Hematopoietic multipotent progenitor cell treated with erythropoietin and hydrocortisone succinate and interleukin-3 and kit ligand, for 8 days (in vitro differentiated cells): Measurements from ENCODE around the gene SPANXN2.
"Not testable (repeated sequence)": the region's sequence is repeated elsewhere in the genome, so short reads cannot be mapped to it uniquely, and the experiment has no call there.

Experiments
- DNase-seq: peaks from one replicate; pipeline ENCODE4 v3.0.0-alpha.2; 2015

SPANXN2 gene, protein sequence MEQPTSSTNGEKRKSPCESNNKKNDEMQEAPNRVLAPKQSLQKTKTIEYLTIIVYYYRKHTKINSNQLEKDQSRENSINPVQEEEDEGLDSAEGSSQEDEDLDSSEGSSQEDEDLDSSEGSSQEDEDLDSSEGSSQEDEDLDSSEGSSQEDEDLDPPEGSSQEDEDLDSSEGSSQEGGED

GRCh38 chrX:143720652-143721051 is at the start of gene SPANXN2:
Gene SPANXN2 (minus strand): TSS chrX:143720752. CDS start chrX:143720668, 84 bp downstream.
- not testable (repeated sequence) for DNase-seq

DNA sequence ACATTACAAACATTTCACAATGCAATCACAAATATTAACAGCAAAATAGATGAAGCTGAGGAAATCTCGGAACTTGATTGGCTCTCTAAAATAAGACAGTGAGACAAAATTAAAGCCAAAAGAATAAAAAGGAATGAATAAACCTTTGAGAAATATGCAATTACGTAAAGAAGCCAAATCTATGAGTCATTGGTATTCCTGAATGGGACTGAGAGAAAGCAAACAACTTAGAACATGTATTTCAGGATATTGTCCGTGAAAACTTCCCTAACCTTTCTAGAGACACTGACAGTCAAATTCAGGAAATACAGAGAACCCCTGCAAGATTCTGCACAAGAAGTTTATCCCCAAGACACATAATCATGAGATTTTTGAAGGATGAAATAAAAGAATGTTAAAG is 48.4 kb upstream of the SPANXN2 start:
- DNase-seq: no peak

DNA sequence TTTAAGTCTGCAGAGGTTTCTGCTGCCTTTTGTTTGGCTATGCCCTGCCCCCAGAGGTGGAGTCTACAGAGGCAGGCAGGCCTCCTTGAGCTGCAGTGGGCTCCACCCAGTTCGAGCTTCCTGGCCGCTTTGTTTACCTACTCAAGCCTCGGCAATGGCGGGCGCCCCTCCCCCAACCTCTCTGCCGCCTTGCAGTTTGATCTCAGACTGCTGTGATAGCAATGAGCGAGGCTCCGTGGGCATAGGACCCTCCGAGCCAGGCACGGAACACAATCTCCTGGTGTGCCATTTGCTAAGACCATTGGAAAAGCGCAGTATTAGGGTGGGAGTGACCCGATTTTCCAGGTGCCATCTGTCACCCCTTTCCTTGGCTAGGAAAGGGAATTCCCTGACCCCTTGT is 47.2 kb upstream of the SPANXN2 start:
- DNase-seq: not testable (repeated sequence)

DNA sequence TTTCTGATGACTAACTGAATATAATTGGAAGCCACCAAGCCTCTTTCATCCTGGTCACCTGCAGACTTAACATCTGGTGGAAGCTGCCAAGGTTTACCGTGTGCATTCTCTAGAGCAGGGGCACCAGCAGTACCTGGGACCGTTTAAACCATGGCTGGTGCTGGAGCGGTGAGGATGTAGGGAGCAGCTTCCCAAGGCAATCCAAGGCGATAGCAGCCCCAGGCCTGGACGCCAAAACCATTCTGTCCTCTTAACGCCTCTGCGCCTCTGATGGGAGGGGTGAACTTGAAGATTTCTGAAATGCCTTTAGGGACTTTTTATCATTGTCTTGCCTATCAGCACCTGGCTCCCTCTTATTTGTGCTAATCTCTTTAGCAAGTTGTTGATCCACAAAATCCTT is 37.3 kb upstream of the SPANXN2 start:
- no peak for DNase-seq

DNA sequence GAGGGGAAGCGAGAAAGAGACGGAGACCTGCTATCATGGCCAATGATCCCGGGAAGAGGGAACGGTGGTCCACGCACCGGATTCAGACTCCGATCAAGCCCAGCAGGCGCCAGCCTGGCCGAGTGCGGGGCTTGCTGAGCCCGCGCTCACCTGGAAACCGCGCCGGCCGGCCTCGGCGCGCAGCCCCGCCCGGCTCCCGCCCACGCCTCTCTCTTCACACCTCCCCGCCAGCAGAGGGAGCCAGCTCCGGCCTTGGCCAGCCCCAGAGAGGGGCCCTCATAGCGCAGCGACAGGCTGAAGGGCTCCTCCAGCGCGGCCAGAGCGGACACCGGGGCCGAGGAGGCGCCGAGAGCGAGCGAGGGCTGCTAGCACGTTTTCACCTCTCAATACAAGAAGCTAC is 36.8 kb upstream of the SPANXN2 start:
- no peak for DNase-seq

DNA sequence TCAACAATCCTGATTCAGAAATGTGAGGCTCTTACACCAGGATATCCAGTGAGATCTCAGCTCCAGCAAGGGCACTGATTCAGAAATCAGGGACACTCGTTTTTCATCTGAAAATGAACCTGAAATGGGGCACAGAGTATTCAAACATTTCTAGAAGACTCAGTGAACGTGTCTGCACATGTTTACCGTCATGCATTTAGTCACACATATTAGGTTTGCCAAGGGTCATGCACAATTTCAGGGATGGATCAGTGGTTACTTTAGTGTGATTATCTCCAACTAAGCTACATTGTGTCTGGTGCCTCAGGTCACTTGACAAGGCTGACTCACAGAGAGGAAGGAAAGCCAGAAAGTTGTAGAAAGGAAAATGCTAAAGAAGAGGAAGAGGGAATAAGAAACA is 33.6 kb upstream of the SPANXN2 start:
- no peak for DNase-seq

DNA sequence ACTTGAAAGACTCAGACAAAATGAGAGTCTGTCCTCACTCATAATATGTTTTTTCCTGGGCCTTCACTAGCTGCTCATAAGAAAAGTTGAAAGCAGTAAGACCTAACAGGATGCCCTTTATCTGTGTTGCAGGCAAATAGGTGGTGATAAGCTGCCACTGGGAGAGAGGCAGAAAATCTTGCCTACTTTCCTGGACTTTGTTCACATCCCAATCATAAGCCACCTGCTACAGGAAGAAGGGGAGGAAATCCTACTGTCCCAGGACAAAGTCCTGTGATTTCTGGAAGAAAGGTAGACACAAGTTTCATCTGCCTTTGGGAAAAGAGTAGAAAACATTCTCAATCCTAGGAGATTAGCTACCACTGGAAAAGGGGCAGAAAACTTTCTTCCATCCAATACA is 13.3 kb upstream of the SPANXN2 start:
- DNase-seq: no peak

DNA sequence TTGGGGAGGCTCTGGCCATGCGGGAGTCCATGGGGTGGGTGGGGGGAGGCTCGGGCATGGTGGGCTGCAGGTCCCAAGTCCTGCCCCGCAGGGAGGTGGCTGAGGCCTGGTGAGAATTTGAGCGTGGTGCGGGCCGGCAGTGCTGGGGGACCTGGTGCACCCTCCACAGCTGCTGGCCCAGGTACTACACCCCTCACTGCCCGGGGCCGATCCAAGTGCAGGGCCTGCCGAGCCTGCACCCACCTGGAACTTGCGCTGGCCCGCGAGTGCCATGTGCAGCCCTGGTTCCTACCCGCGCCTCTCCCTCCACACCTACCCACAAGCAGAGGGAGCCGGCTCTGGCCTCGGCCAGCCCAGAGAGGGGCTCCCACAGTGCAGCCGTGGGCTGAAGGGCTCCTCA is 5.7 kb upstream of the SPANXN2 start:
- no peak for DNase-seq

GRCh38 chrX:143701460-143701859 is 19.1 kb downstream of the SPANXN2 start:
- DNase-seq: no peak

- DNase-seq: no peak
Measured at GRCh38 chrX:143694885-143695284, 25.7 kb downstream of the SPANXN2 start.

DNA sequence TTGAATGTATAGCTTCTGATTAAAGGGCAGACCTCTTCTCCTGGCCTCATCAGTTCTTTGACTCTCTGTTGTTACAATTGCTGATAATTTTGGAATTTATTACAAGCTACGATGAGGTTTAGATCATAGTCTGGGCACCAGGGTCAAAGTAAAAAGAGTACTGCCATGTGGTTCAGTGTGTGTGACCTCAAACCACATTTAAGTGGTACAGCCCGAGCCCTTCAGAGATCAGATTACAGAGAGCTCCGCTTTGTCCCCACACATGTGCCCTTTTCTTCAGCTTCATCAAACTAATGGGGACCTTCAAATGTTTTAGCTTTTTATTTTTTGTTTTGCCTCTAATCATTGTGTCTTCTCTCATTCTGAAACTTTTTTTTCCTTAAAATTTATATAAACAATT is 37.1 kb downstream of the SPANXN2 start:
- no peak for DNase-seq

DNA sequence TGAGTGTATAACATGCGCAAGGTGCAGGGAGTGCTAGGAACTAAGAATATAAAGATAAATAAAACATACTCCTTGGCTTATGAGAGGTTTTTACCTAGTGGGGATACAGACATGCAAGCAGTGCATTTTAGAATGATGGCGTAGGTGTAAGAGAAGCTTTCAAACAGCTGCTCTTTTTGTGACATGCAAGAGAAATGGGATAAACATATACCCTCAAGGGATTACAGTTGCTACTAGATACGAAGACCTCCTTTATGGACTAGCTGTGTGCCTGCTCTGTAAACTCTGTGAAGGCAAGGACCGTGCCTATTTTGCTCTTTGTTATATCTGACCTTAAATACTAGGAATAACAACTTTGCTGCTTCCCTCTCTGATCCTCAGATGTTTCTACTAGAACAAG is 45.6 kb downstream of the SPANXN2 start:
- DNase-seq: no peak

- no peak for DNase-seq
Measured at GRCh38 chrX:143669395-143669794, 51.2 kb downstream of the SPANXN2 start.

DNA sequence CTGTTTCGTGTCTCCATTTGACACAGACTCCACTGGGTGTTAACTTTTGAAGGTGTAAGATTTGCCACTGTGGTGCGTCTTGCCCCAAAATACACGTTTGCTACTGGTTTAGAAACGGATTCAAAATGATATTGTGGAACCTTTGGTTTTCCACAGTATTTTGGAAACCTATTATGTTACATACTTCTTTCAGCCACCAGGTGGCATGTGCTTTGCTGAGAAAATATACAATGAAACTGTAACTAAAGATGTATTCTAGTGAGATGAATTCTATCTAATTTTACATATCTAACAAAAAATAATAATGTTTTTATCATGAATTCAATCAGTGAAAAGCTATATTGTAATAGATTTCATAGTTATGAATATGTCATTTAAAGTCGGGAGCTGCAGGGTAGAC is 56.2 kb downstream of the SPANXN2 start:
- DNase-seq: no peak

GRCh38 chrX:143663755-143664154 is 56.8 kb downstream of the SPANXN2 start:
- DNase-seq: no peak
